ENCODE data around the gene OR10H4.
"Not testable (repeated sequence)": the region's sequence is repeated elsewhere in the genome, so short reads cannot be mapped to it uniquely, and the experiment has no call there.

DNA sequence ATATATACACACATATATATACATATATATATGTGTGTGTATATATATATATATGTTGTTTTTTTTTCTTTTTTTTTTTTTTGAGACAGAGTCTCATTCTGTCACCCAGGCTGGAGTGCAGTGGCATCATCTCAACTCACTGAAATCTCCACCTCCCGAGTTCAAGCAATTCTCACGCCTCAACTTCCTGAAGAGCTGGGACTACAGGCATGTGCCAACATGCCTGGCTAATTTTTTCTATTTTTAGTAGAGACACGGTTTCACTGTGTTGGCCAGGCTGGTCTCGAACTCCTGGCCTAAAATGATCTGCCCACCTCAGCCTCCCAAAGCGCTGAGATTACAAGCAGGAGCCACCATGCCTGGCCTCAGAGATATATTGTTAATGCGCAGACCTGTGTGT, 37.0 kb downstream of the OR10H4 start:
- not testable (repeated sequence) for TF ChIP-seq RNF2 (IDR thresholded peaks at IDR 0.05; ENCODE audit: borderline replicate concordance, low read depth, low read length, missing control alignments, poor library complexity, severe bottlenecking); MAX (IDR thresholded peaks at IDR 0.05); EZH2 (IDR thresholded peaks at IDR 0.05; ENCODE audit: low read depth, low read length, severe bottlenecking); USF2 (IDR thresholded peaks at IDR 0.05; ENCODE audit: low read length); POLR2A (IDR thresholded peaks at IDR 0.05; ENCODE audit: control extremely low read depth in 1 of 2, low read depth in 2 of 2, low read length in 2 of 2); SIN3A (conservative IDR thresholded peaks at IDR 0.05 in 1 of 2, IDR thresholded peaks at IDR 0.05 in 1 of 2; ENCODE audit: low read depth in 1 of 2, low read length in 2 of 2); RFX5 (IDR thresholded peaks at IDR 0.05; ENCODE audit: borderline replicate concordance, low read depth, low read length); CHD2 (IDR thresholded peaks at IDR 0.05; ENCODE audit: low read length); RAD21 (IDR thresholded peaks at IDR 0.05 in 1 of 2, conservative IDR thresholded peaks at IDR 0.05 in 1 of 2; ENCODE audit: low read depth in 2 of 2, low read length in 2 of 2); MAFK (IDR thresholded peaks at IDR 0.05; ENCODE audit: low read depth, low read length); TAF1 (IDR thresholded peaks at IDR 0.05; ENCODE audit: low read depth, low read length)
- TF ChIP-seq, protein P1, sequence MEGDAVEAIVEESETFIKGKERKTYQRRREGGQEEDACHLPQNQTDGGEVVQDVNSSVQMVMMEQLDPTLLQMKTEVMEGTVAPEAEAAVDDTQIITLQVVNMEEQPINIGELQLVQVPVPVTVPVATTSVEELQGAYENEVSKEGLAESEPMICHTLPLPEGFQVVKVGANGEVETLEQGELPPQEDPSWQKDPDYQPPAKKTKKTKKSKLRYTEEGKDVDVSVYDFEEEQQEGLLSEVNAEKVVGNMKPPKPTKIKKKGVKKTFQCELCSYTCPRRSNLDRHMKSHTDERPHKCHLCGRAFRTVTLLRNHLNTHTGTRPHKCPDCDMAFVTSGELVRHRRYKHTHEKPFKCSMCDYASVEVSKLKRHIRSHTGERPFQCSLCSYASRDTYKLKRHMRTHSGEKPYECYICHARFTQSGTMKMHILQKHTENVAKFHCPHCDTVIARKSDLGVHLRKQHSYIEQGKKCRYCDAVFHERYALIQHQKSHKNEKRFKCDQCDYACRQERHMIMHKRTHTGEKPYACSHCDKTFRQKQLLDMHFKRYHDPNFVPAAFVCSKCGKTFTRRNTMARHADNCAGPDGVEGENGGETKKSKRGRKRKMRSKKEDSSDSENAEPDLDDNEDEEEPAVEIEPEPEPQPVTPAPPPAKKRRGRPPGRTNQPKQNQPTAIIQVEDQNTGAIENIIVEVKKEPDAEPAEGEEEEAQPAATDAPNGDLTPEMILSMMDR (IDR thresholded peaks at IDR 0.05; ENCODE audit: control extremely low read depth in 1 of 3, insufficient read depth in 1 of 3, low read depth in 1 of 3, low read length in 3 of 3) = not testable (repeated sequence)

Measured in H1 (cell line).